Left ventricle myocardium inferior (tissue), 1 donor: Measurements from ENCODE around the gene MYH8. TPM values are rescaled to one million over a fixed set of nuclear protein-coding genes. Genes with fewer than 3 reads are reported as not detected.

Source experiments
- DNase-seq: peaks from one replicate; pipeline ENCODE4 v3.0.0-alpha.2; 2020
- H3K27ac ChIP-seq: fragments of 200-600 bp; replicated peaks from 2 replicates; pipeline ENCODE4 v1.8.0; 2021
- H3K27me3 ChIP-seq: fragments of 200-600 bp; 2 replicates; pipeline ENCODE4 v1.8.0; 2021; ENCODE audit warnings: low read depth
- H3K36me3 ChIP-seq: fragments of 200-600 bp; 2 replicates; pipeline ENCODE4 v1.8.0; 2021
- H3K4me1 ChIP-seq: fragments of 200-600 bp; 2 replicates; pipeline ENCODE4 v1.8.0; 2021
- H3K4me3 ChIP-seq: fragments of 200-600 bp; 2 replicates; pipeline ENCODE4 v1.8.0; 2021; ENCODE audit warnings: mild to moderate bottlenecking, moderate library complexity
- H3K9me3 ChIP-seq: fragments of 200-600 bp; replicated peaks from 2 replicates; pipeline ENCODE4 v1.8.0; 2021
- CTCF ChIP-seq: fragments of 200-600 bp; IDR thresholded peaks from 2 replicates; pipeline ENCODE4 v1.8.0; 2021; ENCODE audit warnings: antibody characterized with exemption, mild to moderate bottlenecking, borderline replicate concordance
- intact Hi-C: fragments of 100-400 bp; cut with micrococcal nuclease; formaldehyde crosslinking; loops from one replicate; pipeline ENCODE4 v1.11.0; 2022
- total RNA-seq: library from RNA; stranded (reverse); fragmentation: NEBNext Ultra II Directional; extraction: Animal tissue kit (Norgen Biotek cat#: 25700); gene quantifications from one replicate; pipeline ENCODE4 v1.2.1, GENCODE V29; 2021
- donor health status: DM: no; HTN: yes; CAD: no; lungs with severe emphysema.

The MYH8 gene
- total RNA-seq, 1 donor from 2014 or later = not detected

- intact Hi-C loops = no loop called here
- TF ChIP-seq CTCF = no peak
- H3K4me3 ChIP-seq = no peak overlapping the region
- H3K36me3 ChIP-seq = no peaks in the 10 kb centered on the region
- no peaks in the 10 kb centered on the region for H3K9me3 ChIP-seq
- peaks cover 7% of the 10 kb centered on the region for H3K27me3 ChIP-seq
- DNase-seq = no peak
- H3K27ac ChIP-seq = no peak overlapping the region
- no peaks in the 10 kb centered on the region for H3K4me1 ChIP-seq
Measured at GRCh38 chr17:10344816-10345215, 76.9 kb downstream of the MYH8 start.

Other genes with a start within 250 kb of the MYH8 start
- gene GAS7, start 223.3 kb downstream of the MYH8 start, total RNA-seq = 87.6 TPM
- not detected for gene MYH13, start 48.9 kb downstream of the MYH8 start, total RNA-seq
- not detected for gene MYH4, start 47.6 kb upstream of the MYH8 start, total RNA-seq
- 0.14 TPM for gene MYH1, start 96.6 kb upstream of the MYH8 start, total RNA-seq
- gene MYH2, start 127.7 kb upstream of the MYH8 start, total RNA-seq = 0.33 TPM
- gene MYH3, start 235.4 kb upstream of the MYH8 start, total RNA-seq = 0.88 TPM